ENCODE data around the gene PRDM16. TPM values are rescaled to one million over a fixed set of nuclear protein-coding genes. Genes with fewer than 3 reads are reported as not detected.
A peak's percentile ranks its signal among the peaks of the same experiment; 100 is the strongest.

The PRDM16 gene
- total and polyA plus RNA-seq, 2 of the 4 experiments (the other 2 are of a cell fraction) = 0.02 TPM; not detected in 1

- H3K4me3 ChIP-seq (ENCODE audit: insufficient read depth, low read depth, low read length) = no peak overlapping the region
- H2BK20ac ChIP-seq (ENCODE audit: low read depth, low read length) = no peak overlapping the region
- H3K4me2 ChIP-seq (ENCODE audit: low read depth, low read length) = no peak overlapping the region
- peak overlapping the region; percentile 51 for H2AFZ ChIP-seq (replicated peaks; ENCODE audit: low read length, poor library complexity)
- H3K9me1 ChIP-seq (ENCODE audit: insufficient read depth, low read length) = peaks cover 3% of the 10 kb centered on the region; the same call in 1 of the 2 replicates
- no peak overlapping the region; the same call in 1 of the 2 replicates for H3K4ac ChIP-seq (ENCODE audit: low read depth, low read length)
- H2AK9ac ChIP-seq (replicated peaks; ENCODE audit: low read depth, low read length, poor library complexity) = no peak overlapping the region
- peaks cover 1% of the 10 kb centered on the region for H3K27me3 ChIP-seq (ENCODE audit: control insufficient read depth, insufficient read depth, low read length)
- no peak overlapping the region; the same call in 1 of the 2 replicates for H2AK5ac ChIP-seq (ENCODE audit: low read depth, low read length)
- no peak overlapping the region for H3K56ac ChIP-seq (ENCODE audit: extremely low read depth, insufficient read depth, low read length)
- H4K20me1 ChIP-seq (ENCODE audit: insufficient read depth, low read length) = no peaks in the 10 kb centered on the region; the same call in 1 of the 2 replicates
- H3K18ac ChIP-seq (ENCODE audit: low read depth, low read length) = no peak overlapping the region
- H3K36me3 ChIP-seq (ENCODE audit: control insufficient read depth, insufficient read depth, low read length) = no peaks in the 10 kb centered on the region
- TF ChIP-seq POLR2A (IDR thresholded peaks at IDR 0.05; ENCODE audit: low read depth, low read length) (no peak), CTCF (conservative IDR thresholded peaks at IDR 0.05; ENCODE audit: low read depth, low read length) (no peak), SMC3 (IDR thresholded peaks at IDR 0.05; ENCODE audit: low read depth, low read length) (no peak), CHD1 (IDR thresholded peaks at IDR 0.05; ENCODE audit: low read depth, low read length) (no peak), FOS (IDR thresholded peaks at IDR 0.05; ENCODE audit: low read depth, low read length) (no peak), NFE2L2 (IDR thresholded peaks at IDR 0.05; ENCODE audit: low read depth, low read length) (no peak), CEBPB (IDR thresholded peaks at IDR 0.05; ENCODE audit: low read depth, low read length) (no peak), RCOR1 (IDR thresholded peaks at IDR 0.05; ENCODE audit: insufficient replicate concordance, low read length) (no peak)
- H3K9ac ChIP-seq (ENCODE audit: low read depth, low read length) = no peak overlapping the region
- no peak overlapping the region for H4K8ac ChIP-seq (ENCODE audit: low read depth in 2 of 2, low read length in 2 of 2)
- H3K14ac ChIP-seq (replicated peaks; ENCODE audit: low read depth, low read length) = no peak overlapping the region
- ChIA-PET CTCF (interaction anchor here (1.0 to 2.4 kb wide), 2 partner anchors 12 to 18 kb away, joined by 3 to 12 read pairs; no protein-coding TSS in a partner anchor), POLR2A (ENCODE audit: unreplicated experiment) (no interaction called here)
- BruUV-seq (replicated peaks) = no TSS peak
- dilution Hi-C loops (cut with HindIII; ENCODE audit: low sequenced_read_pairs, unreplicated experiment) (no loop called here), intact Hi-C loops (cut with micrococcal nuclease) (no loop called here), in situ Hi-C loops (cut with MboI; ENCODE audit: low sequenced_read_pairs) (no loop called here)
- ATAC-seq (ENCODE audit: low read depth) = no peak
- H4K5ac ChIP-seq (ENCODE audit: low read depth, low read length) = no peak overlapping the region
- DNase-seq = no peak
- H2BK120ac ChIP-seq (ENCODE audit: low read depth, low read length) = 0 out of 2 replicates have a peak overlapping the region, but pooled peaks have one; percentile 1
- no peak overlapping the region for H3K27ac ChIP-seq (ENCODE audit: insufficient read depth, low read length)
- no peaks in the 10 kb centered on the region for H3K79me1 ChIP-seq (ENCODE audit: low read depth in 1 of 2, low read length in 2 of 2)
- 100% methylated on average over 6 of the region's 22 CpGs; no CpG with 5 or more reads in 1 of the 2 experiments for WGBS, 2 experiments (ENCODE audit: extremely low coverage in 2 of 2, insufficient read length in 1 of 2)
- peaks cover 11% of the 10 kb centered on the region for H3K4me1 ChIP-seq (ENCODE audit: control insufficient read depth, insufficient read depth, low read length)
- H2BK15ac ChIP-seq (ENCODE audit: low read depth, low read length) = no peak overlapping the region
- H2BK5ac ChIP-seq (ENCODE audit: low read depth, low read length, poor library complexity, severe bottlenecking) = no peak overlapping the region
- H3K23ac ChIP-seq (ENCODE audit: low read depth, low read length) = no peak overlapping the region
- 0 out of 2 replicates have a peak overlapping the region, but pooled peaks have one; percentile 21 for H4K91ac ChIP-seq (ENCODE audit: insufficient read depth, low read depth, low read length)
- no peaks in the 10 kb centered on the region for H3K9me3 ChIP-seq (ENCODE audit: control insufficient read depth, insufficient read depth, low read length)
Observed at GRCh38 chr1:3470650-3471355, 401.8 kb downstream of the PRDM16 start.
